NCI-H345 treated with DMSO at 0.1 percent for 48 hours (cell line): Measurements from ENCODE around the gene PRKN.
"Not testable (repeated sequence)": the region's sequence is repeated elsewhere in the genome, so short reads cannot be mapped to it uniquely, and the experiment has no call there.

Experiments
- DNase-seq: peaks from one replicate; lab custom pipeline; 2025; ENCODE audit not compliant: unreplicated experiment; lab: John Stamatoyannopoulos, UW

Gene PRKN

DNA sequence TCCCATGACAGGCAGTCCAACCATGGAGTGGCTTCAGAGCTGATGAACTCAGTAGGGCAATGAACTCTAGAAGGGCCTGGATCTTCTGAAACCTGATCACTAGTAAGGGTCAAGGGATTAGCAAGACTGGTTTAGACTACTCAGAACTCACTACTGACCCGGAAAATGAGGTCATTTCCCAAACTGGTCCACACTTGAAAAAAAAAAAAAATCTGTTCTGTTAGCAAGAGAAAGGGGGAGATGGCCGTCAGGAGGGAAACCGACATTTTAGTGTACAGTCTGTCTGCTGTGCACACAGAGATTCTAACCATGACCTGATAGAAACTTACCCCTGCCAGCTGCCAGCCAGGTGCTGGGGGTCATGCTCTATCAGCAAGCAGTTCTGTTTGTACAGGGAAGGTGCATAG lies 1191.3 kb downstream of the PRKN start:
- DNase-seq = no peak

DNA sequence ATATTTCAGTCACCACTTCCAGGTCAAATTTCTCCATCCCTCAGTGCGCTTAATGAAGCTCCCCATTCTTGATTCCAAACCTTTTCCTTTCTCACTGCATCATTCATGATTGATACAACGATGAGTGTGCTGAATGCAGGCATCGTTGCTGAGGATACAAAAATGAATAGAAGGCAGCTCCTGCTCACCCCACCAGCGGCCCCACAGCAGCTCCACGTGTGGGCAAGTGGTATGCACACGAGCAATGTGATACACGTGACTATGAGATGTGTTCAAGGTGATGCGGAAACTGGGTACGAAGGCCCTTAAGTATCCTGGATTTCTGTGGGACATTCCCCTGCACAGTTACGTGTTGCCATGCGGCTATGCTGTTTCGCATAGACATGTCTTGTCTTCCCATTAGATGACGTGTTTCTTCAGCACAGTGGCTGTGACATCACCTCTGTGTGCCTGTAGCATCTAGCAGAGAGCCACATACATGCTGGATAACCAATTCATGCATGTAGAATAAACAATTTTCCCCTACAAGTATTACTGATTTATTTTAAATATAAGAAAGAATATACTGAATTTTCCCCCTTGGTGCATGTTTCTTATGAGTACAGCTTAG lies 1193.2 kb downstream of the PRKN start:
- no peak for DNase-seq

DNA sequence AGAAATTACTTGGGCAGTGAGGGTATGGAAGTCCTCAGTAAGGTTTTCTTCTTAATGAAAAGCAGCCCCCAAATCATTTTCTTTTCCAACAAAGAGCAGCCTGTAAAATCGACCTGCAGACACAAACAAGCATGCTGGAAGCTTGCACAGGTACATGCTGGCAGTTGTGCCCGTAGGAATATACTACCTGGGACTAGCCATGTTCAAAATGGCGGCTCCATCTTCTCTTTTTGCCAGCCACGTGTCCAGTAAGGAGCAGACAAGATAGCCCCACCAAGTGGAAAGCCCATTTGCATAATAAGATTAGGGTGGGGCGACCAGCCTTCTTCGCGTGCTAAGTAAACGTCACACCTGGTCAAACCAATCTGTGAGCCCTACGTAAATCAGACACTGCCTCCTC lies 1194.3 kb downstream of the PRKN start:
- no peak for DNase-seq

DNA sequence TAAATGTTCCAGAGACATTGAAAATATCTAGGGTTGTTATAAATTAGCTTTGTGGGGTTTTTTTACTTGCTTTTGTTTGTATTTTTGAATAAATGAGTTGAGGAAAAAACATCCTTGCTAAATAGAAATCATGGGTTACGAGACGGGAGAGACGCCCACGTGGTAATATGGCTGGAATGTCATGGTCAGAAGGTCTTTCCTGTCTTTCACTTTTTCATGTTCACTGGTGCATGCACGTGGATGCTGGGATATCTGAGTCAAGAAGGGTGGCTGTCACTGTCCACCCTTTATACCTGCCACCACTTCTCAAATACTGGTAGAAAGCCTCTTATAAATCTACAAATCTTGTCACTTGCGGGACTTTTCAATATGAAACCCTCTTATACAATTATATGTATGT lies 1195.0 kb downstream of the PRKN start:
- no peak for DNase-seq

DNA sequence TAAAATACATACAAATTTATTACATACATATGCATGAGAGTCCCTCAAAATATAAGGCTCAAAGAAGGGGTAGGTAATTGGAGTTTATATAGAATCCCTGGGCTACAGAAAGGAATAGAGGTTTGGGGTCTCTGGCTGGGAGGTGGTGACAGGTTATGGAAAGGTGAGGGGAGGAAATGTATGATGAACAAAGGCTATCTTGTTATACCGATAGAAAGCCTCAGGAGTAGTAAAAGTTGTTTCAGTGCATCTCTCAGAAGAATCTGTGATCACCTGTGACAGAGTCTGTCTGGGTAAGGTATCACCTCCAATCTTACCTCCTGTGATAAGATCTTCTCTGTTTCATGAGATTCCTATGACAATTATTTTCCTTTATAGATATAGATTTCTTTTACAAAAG lies 1200.8 kb downstream of the PRKN start:
- DNase-seq = no peak

DNA sequence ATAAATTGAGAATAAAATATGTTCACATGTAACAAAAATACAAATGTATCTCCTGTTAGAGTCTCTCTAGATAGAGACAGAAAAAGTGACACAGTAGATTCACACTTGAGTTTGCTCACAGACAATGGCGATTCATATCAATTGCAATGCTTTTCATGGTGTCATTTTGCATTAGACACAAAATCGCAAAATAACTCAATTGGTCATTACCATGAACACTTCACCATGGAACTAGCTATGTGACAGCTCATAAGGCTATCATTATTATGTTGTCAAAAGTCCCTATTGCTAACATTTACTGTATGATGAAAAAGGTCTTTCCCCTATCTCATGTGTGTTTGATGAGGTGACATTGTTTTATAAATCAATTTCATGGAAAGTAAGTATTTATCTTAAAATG lies 1204.2 kb downstream of the PRKN start:
- no peak for DNase-seq

DNA sequence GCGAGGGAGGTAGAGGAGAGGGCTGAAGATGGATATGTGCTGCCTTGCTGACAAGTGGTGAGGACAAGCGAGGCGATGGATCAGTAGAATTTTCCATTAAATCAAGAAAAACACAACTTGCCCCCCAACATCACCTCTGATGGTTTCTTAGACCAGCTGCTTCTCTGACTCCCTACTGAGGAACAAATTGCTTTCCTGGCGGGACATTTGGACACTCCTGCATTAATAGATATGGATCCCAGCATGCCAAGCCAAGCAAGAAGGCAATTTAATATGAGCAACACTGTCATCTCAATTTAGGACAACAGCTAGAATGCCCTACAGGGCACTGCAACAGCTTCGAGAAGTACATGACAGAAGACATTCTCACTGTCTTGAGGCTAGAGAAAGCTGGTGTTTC lies 1205.3 kb downstream of the PRKN start:
- DNase-seq = no peak

DNA sequence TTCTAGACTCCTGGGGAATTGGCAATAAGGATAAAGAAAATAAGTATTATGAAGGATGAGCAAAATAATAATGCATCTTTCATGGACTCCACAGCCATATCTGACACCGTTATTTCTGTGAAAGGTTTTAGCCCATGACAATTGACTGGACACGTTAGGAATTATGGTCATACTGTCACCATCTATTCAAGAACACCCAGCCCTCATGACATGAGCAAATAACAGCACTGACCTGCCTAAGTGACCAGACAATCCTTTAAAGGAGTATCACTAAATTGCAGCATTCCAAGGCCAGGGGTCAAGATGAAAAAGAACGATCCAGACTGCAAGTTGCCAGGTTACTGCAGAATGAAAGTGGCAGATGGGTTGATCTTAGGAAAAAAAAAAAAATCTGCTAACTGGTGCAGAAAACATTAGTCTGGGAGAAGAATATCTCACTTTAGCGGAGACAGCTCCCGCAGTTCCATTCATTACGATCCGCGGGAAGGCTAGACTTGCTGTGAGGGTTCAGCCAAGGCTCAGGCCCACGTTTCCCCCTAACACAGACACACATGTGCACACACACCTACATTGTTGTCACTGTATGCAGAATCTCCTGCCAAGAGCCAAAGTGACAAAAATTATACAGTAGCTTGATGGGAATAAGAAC lies 1216.0 kb downstream of the PRKN start:
- no peak for DNase-seq

DNA sequence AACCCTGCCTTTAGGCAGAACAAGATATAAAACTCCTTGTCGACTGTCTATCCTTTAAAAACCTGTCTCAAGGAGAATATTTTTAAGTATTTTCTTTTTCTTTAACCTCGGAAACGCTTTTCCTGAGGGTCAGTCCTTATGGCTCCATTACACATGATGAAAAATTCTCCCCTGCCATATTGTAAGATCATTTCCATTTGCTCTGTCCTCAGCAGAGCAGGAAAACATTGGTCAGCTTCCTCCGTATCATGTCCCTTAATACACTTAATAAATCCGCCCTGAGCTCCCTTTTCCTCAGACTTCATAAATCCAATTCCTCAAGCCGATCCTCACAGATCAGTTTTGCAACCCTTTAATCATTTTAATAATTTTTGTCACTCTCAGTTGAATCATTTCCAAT lies 1219.2 kb downstream of the PRKN start:
- DNase-seq = no peak

DNA sequence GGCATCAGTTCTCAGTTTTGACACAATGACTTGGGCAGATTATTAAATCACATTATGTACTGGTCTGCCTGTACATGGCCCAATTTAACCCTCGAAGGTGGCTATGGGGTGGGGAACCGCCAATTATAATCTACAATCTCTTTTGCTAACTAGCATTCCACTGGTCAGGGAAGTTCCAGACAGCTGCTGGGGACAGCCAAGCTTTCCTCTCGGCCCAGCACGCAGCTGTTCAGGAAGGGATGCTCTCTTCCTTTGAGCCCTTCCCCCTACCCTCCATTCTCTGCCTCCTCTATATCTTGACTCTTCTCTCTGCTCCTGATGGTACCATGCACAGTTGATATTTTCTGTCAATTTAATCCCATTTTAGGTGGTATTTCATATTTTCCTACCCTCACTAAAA lies 1220.2 kb downstream of the PRKN start:
- DNase-seq = no peak

DNA sequence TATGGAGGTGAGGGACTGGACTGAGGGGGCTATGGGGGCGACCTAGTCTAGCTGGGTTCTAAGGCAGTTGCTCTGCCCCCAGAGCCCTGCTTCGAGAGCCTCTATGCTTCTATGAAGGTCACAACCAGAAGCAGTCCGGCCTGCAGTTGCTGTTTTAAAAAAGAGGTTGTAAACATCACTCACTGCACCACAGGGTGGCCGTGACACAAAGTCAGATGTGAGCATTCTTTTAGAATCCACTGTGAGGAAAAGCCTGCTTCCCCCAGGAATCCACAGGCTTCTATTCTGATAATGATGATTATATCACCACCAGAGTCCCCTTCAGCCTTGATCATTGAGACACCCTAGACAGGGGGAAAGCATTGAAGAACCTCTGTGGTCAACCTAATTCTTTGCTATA lies 1224.0 kb downstream of the PRKN start:
- no peak for DNase-seq

DNA sequence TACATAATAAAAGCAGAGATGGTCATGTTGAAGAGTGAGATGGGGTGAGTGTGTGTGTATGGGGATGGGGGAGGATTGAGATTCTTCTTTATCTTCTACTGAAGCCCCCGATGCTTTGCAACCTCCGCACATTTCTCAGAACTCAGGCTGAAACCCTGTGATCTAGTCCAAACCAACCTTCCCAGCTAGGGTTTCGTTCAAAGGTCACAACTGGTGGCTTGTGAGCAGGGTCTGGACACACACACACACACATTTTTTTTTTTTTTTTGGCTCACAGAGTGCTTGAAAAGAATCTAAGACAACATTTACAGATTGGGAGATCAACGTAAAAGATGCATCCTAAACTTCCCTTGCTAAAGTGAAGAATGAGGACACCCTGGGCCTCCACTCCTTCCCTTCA lies 1228.7 kb downstream of the PRKN start:
- no peak for DNase-seq

DNA sequence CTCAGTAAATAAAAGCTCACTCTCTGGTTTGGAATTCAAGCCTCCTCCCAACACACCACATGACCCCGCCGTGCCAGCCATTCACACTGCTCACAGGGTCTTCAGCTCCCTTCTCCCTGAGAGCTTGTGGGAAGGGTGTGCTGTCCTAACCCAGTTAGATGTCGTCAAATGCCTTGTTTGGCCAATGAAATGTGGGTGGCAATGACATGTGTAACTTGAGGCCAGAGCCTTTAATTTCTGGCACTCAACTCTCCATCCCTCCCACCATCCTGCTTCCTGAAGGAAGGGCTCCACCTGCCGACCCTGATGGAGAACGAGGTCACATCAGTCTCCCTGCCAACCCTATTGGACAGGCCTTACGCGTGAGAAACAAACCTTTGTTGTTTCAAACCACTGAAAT lies 1229.2 kb downstream of the PRKN start:
- DNase-seq = no peak

DNA sequence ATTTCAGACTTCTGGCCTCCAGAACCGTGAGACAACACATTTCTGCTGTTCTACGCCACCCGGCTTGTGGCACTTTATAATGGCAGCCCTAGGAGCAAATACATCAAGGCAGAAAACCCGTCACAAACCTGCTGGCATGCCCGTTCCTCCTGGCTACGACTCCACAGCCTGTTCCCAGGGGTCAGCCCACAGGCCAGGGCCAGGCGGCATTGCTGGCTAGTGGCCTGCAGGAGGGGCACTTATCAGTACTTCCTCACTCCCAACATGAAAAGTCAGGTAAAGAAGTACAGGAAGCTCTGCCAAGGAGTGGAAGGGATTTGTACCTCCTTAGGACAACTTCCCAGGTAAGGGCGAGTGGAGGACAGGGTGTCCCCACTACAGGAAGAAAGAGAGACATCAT lies 1230.6 kb downstream of the PRKN start:
- DNase-seq = no peak

DNA sequence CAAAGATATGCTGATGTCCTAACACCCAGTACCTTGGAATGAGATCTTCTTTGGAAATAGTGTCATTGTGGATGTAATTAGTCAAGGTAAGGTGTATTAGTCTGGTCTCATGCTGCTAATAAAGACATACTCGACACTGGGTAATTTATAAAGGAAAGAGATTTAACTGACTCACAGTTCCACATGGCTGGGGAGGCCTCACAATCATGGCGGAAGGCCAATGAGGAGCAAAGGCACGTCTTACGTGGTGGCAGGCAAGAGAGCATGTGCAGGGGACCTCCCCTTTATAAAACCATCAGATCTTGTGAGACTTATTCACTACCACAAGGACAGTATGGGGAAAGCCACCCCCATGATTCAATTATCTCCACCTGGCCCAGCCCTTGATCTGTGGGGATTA lies 1231.3 kb downstream of the PRKN start:
- not testable (repeated sequence) for DNase-seq

DNA sequence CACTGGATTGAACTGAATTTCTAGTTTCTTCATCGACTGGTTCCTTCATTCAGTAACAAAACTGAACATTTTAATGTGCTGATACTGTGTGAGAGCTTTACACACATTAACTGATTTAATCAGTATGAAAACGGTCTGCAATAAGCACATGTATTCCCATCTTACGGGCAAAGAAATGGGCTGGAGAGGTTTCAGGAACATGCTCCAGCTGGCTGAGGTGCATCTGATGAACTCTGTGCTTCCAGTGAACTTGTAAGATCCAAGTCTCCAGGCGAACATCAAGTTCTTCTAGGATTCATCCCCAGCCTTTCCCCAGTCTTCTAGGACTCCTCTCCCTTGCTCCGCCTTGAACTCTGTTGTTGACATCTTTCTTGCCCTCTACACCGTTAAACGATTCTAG lies 1233.0 kb downstream of the PRKN start:
- no peak for DNase-seq

DNA sequence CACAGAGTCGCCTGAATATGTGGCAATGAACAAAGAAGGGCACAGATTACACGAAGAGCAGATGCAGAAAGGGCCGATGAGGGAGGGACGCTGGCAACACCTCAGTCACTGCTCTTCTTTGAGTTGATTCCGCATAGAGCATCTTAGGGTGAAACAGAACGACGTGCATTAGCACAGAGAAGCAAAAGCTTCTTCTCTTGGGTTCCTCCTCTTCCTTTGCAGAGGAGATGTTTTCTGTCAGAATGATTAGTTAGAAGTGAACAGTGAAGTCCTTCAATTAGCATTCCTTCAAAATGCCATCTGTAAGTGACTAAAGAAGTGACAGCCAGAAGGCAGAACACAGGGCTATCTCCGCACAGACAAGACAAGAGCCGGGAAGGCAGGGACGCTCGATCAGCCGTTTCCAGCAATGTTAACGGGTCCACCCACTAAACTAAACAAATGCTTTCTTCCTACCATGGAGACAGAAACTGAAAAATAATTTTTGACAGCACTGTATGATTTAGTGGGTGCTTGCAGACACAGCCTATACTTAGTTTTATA lies 1233.9 kb downstream of the PRKN start:
- no peak for DNase-seq

DNA sequence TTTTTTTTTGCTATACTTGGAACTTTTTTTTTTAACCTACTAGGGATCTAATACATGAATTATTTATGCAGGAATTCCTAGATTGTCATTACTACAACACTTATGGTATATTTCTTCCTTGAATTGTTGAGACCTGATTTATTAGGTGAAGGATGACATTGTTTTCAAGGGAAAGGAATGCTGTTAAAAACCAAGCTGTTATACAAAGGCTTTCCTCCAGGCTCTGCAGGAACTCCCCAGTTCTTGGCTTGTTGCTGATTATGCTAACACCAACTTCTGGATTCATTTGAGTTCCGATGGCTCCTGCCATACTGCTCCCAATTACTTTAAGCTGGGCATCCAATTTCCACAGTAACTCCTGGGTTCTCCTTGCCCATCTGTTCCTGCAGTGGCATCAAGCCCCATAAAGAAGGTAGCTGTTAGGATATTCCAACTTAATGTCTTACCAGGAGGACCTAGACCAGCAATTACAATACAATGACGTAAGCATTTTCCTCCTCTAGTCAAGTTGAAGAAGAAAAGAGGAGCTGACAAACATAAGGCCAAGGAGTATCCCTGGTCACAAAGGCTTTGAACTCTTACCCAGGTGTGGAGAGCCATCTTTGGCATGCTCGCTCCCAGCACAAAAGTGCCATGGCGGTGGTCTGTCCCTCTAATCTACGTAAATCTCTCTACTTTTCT lies 1237.8 kb downstream of the PRKN start:
- no peak for DNase-seq

DNA sequence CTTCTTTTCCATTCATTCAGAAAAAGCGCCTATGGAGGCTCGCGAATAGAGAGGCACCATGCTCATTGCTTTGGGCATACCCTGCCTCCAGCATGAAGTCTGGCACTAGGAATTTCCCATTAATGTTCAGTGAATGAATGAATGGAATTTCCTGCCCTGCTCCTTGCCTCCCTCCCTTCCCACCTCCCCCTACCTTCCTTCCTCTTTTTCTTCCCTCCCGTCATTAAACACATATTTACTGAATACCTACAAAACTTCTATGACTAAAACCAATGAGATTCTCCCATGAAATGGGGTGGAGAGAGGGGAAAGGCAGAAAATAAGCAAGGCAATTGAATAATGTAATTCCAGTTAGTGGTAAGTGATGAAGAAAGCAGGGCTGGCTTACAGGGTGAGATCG lies 1239.9 kb downstream of the PRKN start:
- no peak for DNase-seq

DNA sequence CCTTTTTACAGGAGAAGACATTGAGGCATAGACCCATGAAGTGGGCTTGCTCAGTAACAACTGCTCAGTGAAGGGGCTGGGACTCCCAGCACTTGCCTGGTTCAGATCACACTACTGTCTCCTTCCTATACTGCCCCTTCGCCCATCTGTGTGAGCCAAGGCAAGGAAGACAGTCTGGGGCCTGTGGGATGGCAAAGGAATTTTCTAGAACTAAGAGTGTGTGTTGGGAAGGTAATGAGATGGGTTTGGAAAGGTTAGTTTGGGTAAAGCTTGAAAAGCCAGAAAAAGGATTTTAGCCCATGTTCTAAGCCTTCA lies 1240.4 kb downstream of the PRKN start:
- no peak for DNase-seq

DNA sequence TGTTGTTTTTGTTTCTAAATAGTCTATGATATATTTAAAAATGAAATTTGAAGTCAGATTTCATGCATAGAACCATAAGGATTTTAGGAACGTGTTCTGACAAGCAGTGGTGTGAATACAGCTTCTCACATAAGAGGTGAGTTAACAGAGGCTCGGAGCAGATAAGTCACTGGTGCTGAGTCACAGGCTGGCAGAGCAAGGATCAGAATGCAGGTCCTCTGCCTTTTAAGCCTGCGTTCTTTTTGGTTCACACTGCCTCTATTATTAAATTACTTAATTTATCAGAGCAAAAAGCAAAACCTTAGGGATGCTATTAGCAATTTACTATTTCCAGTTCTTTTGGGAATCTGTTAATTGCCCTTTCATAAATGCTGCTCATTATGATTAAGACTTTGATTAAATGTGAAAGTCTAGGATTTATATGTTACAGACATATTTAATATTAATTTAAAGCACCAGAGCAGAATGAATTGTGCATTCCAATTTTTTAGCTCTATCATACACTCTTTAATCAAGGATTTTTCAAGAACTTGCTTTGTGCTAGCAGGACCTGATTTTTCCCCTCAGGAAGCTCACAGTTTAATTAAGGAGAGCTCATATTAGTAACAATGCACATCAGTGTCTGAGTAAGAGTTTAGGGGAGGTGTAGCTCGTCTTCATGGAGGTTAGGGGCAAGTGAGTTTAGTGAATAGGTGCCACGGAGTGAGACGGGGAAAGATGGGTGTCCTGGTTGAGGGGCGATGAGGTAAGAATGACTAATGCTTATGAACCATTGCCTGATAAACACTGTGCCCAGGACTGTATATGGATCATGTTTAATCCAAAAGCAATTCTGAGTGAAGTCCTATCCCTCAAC lies 1241.0 kb downstream of the PRKN start:
- no peak for DNase-seq

DNA sequence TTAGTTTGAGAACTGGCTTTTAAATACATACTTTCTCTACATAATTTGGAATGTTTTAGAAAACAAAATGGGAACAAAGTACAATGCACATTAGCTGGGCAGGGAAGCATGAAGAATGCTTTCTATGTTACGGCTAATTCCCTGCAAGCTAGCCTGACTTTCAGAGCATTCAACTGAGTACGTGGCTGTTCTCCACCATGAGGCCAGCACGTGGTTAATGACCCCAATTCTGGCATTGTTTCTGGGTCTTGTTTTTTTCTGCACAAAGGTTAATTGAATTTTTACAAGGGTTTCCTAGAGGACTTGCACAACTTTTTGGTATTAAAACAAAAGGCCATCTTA lies 1245.1 kb downstream of the PRKN start:
- DNase-seq = no peak
